ENCODE data around the gene RAB24. TPM values are rescaled to one million over a fixed set of nuclear protein-coding genes. Genes with fewer than 3 reads are reported as not detected.
"Not testable (repeated sequence)": the region's sequence is repeated elsewhere in the genome, so short reads cannot be mapped to it uniquely, and the experiment has no call there.

RAB24 gene
- total RNA-seq, 2 experiments from 2014 or later, result 21.7 to 22.1 TPM

DNA sequence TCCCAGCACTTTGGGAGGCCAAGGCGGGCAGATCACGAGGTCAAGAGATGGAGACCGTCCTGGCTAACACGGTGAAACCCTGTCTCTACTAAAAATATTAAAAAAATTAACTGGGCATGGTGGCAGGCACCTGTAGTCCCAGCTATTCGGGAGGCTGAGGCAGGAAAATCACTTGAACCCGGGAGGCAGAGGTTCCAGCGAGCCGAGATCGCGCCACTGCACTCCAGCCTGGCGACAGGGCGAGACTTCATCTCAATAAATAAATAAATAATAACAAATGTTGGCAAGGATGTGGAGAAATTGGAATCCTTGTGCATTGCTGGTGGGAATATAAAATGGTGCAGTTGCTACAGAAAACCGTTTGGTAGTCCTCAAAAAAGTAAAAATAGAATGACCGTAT lies 39.5 kb upstream of the RAB24 start:
- peaks cover 33% of the 10 kb centered on the region for H3K36me3 Mint-ChIP-seq
- DNase-seq; H3K27me3 Mint-ChIP-seq; H3K4me3 Mint-ChIP-seq; H3K27ac Mint-ChIP-seq; H3K9me3 Mint-ChIP-seq; POLR2A ChIA-PET; intact Hi-C loops (cut with micrococcal nuclease): not testable (repeated sequence)
- peaks cover 35% of the 10 kb centered on the region for H3K4me1 Mint-ChIP-seq (ENCODE audit: low read depth)
- CTCF ChIA-PET, result interaction anchor here (0.6 to 1.2 kb wide), 2 partner anchors 7 to 623 kb away, joined by 3 read pairs; no protein-coding TSS in a partner anchor

DNA sequence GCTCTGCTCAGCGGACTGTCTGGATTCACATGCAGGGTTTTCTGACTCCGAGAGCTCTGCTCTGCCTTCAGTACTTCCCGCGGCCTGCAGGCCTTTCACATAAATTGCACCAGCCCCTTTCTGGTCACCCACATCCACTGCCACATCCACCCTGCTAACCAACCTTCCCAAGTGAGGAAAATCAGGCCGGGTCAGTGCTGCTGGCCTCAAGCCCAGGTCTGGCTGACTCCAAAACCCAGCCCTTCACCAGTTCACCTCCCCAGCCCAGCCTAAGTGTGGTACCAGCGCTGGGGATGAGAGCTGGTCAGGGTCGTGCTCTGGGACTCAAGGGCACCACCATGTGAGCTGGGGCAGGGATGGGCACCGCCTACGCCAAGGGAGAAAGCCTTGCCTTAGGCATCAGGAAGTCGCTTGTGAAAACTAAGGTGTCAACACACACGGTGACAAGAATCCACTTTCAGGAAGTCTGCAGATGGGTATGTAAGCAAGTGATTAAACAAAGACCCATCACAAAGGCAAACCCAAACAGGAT lies 35.7 kb upstream of the RAB24 start:
- H3K9me3 Mint-ChIP-seq, result no peaks in the 10 kb centered on the region
- peaks cover 41% of the 10 kb centered on the region for H3K36me3 Mint-ChIP-seq
- H3K4me3 Mint-ChIP-seq, result no peak overlapping the region
- intact Hi-C loops (cut with micrococcal nuclease), result no loop called here
- ChIA-PET POLR2A (no interaction called here), CTCF (interaction anchor here (0.9 to 1.4 kb wide), 2 partner anchors 22 to 268 kb away, joined by 3 read pairs; no protein-coding TSS in a partner anchor)
- H3K4me1 Mint-ChIP-seq (ENCODE audit: low read depth), result peaks cover 17% of the 10 kb centered on the region
- no peak overlapping the region for H3K27ac Mint-ChIP-seq
- H3K27me3 Mint-ChIP-seq, result no peaks in the 10 kb centered on the region
- DNase-seq, result no peak

GRCh38 chr5:177338251-177339106 lies 35.0 kb upstream of the RAB24 start:
- CTCF ChIA-PET, result interaction anchor here (0.9 to 1.4 kb wide), 2 partner anchors 21 to 267 kb away, joined by 3 read pairs; no protein-coding TSS in a partner anchor
- no peak for DNase-seq
- H3K4me1 Mint-ChIP-seq (ENCODE audit: low read depth), result peaks cover 14% of the 10 kb centered on the region
- no peak overlapping the region for H3K4me3 Mint-ChIP-seq
- peaks cover 44% of the 10 kb centered on the region for H3K36me3 Mint-ChIP-seq
- intact Hi-C loops (cut with micrococcal nuclease), result no loop called here
- no peaks in the 10 kb centered on the region for H3K9me3 Mint-ChIP-seq
- no peaks in the 10 kb centered on the region for H3K27me3 Mint-ChIP-seq
- H3K27ac Mint-ChIP-seq, result no peak overlapping the region
- POLR2A ChIA-PET, result no interaction called here

DNA sequence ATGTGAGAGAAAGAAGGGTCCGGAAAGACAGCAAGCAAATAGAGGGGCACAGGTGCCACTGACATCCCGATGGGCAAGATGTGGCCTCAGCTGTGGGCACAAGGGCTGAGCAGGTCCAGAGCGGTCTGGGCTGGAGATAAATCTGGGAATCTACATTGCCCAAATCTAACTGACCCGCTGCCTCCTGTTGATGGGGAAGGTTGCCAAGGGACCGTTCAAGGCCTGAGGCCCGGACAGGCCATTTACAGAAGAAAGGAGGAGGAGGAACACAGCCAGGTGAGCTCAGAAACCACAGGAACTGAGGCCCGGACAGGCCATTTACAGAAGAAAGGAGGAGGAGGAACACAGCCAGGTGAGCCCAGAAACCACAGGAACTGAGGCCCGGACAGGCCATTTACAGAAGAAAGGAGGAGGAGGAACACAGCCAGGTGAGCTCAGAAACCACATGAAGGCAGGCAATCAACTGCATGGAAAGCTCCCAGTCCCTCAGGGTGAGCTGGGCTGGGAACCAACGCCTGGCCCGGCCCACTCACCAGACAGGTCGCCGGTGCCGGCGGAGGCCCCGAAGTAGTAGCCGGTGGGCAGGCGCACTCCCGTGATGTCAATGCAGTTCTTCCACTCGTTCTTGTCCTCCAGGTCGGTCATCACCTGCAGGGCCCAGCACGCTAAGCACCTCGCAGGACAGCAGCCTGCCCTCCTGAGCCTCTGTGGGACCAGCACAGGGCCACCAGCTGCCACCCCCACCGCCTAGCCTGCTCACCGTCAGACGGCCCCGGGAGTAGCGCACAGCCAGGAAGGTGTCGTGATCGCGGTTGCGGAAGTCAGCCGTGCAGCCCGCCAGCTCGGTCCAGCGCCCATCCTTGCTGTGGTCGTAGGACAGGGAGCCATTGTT lies 33.3 kb upstream of the RAB24 start:
- CTCF ChIA-PET, result interaction anchor here (0.5 to 1.7 kb wide), 5 partner anchors 20 to 65 kb away, joined by 3 to 6 read pairs (median 3); no protein-coding TSS in a partner anchor
- Mint-ChIP-seq H3K4me1 (ENCODE audit: low read depth) (peaks cover 12% of the 10 kb centered on the region), H3K4me3 (no peak overlapping the region), H3K27me3 (no peaks in the 10 kb centered on the region), H3K27ac (no peak overlapping the region), H3K9me3 (no peaks in the 10 kb centered on the region), H3K36me3 (peaks cover 48% of the 10 kb centered on the region)
- POLR2A ChIA-PET, result no interaction called here
- DNase-seq, result no peak
- intact Hi-C loops (cut with micrococcal nuclease), result no loop called here

DNA sequence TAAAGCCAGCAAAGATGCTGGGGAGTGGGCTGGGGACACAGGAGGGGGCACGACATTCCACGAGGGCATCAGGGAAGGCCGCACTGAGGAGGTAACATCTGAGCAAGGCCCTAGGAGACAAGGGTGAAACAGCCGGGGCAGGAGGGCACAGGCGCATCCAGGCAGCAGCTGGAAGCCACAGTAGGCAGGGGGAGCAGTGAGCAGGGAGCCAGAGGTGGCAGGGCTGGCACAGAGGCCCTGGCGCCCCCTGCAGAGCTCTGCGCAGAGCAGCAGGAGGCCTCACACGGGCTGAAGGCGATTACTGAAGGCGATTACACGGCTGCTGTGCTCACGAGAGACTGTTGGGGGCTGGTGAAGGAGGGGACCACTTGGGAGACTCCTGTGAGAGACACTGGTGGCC lies 32.6 kb upstream of the RAB24 start:
- intact Hi-C loops (cut with micrococcal nuclease), result no loop called here
- Mint-ChIP-seq H3K36me3 (peaks cover 42% of the 10 kb centered on the region), H3K9me3 (no peaks in the 10 kb centered on the region), H3K4me1 (ENCODE audit: low read depth) (peaks cover 12% of the 10 kb centered on the region), H3K4me3 (no peak overlapping the region), H3K27me3 (no peaks in the 10 kb centered on the region), H3K27ac (no peak overlapping the region)
- ChIA-PET CTCF (interaction anchor here (0.5 to 1.7 kb wide), 7 partner anchors 18 to 66 kb away, joined by 3 to 6 read pairs (median 3); no protein-coding TSS in a partner anchor), POLR2A (no interaction called here)
- DNase-seq, result peak; percentile 50

- Mint-ChIP-seq H3K27me3 (no peaks in the 10 kb centered on the region), H3K27ac (no peak overlapping the region), H3K4me3 (no peak overlapping the region), H3K9me3 (no peaks in the 10 kb centered on the region), H3K36me3 (peaks cover 42% of the 10 kb centered on the region), H3K4me1 (ENCODE audit: low read depth) (peaks cover 12% of the 10 kb centered on the region)
- intact Hi-C loops (cut with micrococcal nuclease), result no loop called here
- ChIA-PET POLR2A (no interaction called here), CTCF (interaction anchor here (0.7 to 1.7 kb wide), 5 partner anchors 17 to 66 kb away, joined by 3 to 6 read pairs (median 3); no protein-coding TSS in a partner anchor)
- no peak for DNase-seq
These were observed 32.2 kb upstream of the RAB24 start for GRCh38 chr5:177335701-177336065.

DNA sequence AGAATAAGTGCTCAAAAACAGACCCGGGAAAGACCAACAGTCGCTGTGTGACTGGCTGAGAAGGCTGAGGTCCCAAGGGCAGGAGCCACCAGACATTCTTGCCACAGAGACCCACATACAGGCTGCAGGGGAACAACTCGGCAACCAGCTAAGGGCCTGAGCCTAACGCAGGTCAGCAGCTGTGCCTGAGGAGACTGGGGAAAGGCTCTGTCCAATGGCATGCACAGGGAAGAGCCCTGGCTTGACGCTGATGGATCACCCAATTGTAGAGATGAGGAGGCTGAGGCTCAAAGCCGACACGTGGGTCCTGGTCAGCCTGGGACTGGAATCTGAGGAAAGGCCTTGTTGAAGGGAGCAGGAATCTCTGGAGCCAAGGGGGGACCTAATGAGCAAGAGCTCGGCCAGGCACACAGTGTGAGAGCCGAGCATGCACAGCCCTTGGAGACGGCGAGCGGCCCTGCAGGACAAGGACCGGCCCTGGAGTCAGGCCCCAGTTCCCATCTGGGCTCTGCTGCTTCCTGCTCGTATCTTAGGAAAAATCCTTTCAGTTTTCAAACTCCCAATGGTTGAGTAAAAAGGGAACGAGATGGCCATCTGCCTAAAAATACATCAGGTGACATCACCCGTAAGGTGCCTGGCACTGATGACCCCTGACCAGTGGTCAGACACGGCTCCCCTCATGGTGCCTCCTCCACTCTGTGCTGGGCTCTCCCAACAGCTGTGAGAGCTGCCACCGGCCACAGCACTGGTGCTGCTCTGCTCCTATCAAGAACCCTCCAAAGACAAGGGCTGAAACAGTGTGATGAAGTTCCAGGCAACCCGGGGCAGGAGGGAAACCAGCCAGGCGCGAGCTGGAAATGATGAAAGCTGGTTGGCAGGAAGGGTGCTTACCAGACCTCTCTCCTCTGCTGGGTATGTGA lies 31.5 kb upstream of the RAB24 start:
- Mint-ChIP-seq H3K27me3 (no peaks in the 10 kb centered on the region), H3K27ac (no peak overlapping the region), H3K4me3 (no peak overlapping the region), H3K4me1 (ENCODE audit: low read depth) (peaks cover 9% of the 10 kb centered on the region), H3K9me3 (no peaks in the 10 kb centered on the region), H3K36me3 (peaks cover 41% of the 10 kb centered on the region)
- intact Hi-C loops (cut with micrococcal nuclease), result no loop called here
- ChIA-PET POLR2A (no interaction called here), CTCF (interaction anchor here (0.6 to 1.7 kb wide), 4 partner anchors 16 to 55 kb away, joined by 3 to 6 read pairs (median 3); no protein-coding TSS in a partner anchor)
- no peak for DNase-seq

DNA sequence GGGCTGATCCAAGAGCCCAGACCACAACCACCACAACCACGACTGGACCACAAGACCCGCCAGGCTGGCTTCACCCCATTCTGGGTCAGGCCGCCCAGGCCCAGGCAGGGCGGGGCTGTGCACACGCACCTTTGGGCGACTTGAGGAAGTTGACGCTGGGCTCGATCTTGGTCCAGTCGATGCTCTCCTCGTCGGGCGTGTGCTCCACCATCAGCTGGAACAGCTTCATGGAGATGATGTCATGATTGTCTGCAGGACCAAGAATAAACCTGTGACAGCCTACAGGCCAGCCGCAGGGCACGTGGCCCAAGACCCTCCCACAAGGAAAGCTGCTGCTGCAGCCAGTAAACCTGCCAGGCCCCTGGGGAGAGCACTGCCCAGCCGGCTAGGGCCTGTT lies 30.6 kb upstream of the RAB24 start:
- no peak for DNase-seq
- Mint-ChIP-seq H3K4me3 (no peak overlapping the region), H3K9me3 (no peaks in the 10 kb centered on the region), H3K27me3 (no peaks in the 10 kb centered on the region), H3K4me1 (ENCODE audit: low read depth) (peaks cover under 1% of the 10 kb centered on the region), H3K36me3 (peaks cover 37% of the 10 kb centered on the region), H3K27ac (no peak overlapping the region)
- ChIA-PET POLR2A (no interaction called here), CTCF (interaction anchor here (1.1 to 1.5 kb wide), 2 partner anchors 12 to 49 kb away, joined by 3 read pairs; no protein-coding TSS in a partner anchor)
- intact Hi-C loops (cut with micrococcal nuclease), result no loop called here

DNA sequence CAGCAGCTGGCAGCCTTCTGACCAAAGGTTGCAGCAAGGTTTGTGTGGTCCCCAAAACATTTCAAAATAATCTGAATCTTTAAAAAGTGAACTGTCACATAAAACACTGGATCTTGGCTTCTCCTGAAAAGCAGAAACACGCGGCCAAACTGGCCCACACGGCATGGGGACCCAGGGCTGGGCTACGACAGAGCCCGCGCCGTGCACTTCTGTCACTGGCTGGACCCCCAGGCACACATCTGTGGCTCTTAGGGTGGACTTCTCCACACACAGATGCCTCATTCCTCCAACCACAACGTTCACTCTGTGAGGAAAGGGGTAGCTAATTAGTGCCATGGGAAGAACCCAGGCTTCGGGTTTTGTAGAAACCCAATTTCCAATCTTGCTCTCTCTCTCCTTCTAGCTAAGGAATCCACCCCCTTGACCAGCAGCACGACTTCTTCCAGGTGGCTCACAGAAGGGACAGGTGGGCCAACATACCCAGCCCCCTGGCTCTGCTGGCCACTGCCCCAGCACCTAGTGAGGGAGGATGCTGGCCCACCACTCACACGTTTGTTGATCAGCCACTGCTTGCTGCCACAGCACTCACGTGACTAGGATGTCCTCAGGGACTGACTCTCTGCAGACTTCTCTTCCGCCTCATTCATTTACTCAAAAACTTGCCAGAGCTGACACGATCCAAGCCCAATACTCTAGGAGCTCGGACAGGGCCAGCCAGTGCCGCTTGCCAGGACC lies 30.1 kb upstream of the RAB24 start:
- POLR2A ChIA-PET, result no interaction called here
- H3K4me3 Mint-ChIP-seq, result no peak overlapping the region
- H3K27me3 Mint-ChIP-seq, result no peaks in the 10 kb centered on the region
- no peaks in the 10 kb centered on the region for H3K4me1 Mint-ChIP-seq (ENCODE audit: low read depth)
- no peak for DNase-seq
- no peak overlapping the region for H3K27ac Mint-ChIP-seq
- H3K36me3 Mint-ChIP-seq, result peaks cover 37% of the 10 kb centered on the region
- CTCF ChIA-PET, result interaction anchor here (1.1 to 1.5 kb wide), 2 partner anchors 13 to 49 kb away, joined by 3 read pairs; no protein-coding TSS in a partner anchor
- intact Hi-C loops (cut with micrococcal nuclease), result no loop called here
- H3K9me3 Mint-ChIP-seq, result no peaks in the 10 kb centered on the region

DNA sequence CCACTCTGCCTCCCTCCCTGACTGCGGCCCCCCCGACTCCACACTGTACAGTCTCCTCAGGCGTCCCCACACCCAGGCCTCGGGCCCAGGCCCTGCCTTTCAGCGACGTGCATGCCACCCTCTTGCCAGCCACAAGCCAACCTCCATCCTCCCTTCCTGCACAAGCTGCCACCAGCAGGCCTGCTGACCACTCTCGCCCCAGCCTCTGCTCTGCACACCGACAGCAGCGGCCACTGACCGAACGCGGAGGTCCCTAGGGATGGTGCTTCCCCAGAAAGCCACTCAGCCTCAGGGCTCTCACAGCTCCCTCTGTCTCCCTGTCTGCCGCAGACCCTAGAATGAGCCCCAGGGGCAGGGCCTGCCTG lies 29.4 kb upstream of the RAB24 start:
- CTCF ChIA-PET, result no interaction called here
- H3K9me3 Mint-ChIP-seq, result no peaks in the 10 kb centered on the region
- H3K27ac Mint-ChIP-seq, result no peak overlapping the region
- POLR2A ChIA-PET, result no interaction called here
- intact Hi-C loops (cut with micrococcal nuclease), result no loop called here
- H3K4me1 Mint-ChIP-seq (ENCODE audit: low read depth), result peaks cover 2% of the 10 kb centered on the region
- H3K4me3 Mint-ChIP-seq, result no peak overlapping the region
- peaks cover 37% of the 10 kb centered on the region for H3K36me3 Mint-ChIP-seq
- DNase-seq, result no peak
- H3K27me3 Mint-ChIP-seq, result no peaks in the 10 kb centered on the region
